HG02759 (cell line): ENCODE measurements around the gene CENPF.
"Not testable (repeated sequence)": the region's sequence is repeated elsewhere in the genome, so short reads cannot be mapped to it uniquely, and the experiment has no call there.

ENCODE experiments used
- ATAC-seq: cut with Tn5 transposase; IDR thresholded peaks from one replicate; pipeline ENCODE4 v1.9.1; 2021; ENCODE audit warnings: mild to moderate bottlenecking, moderate library complexity; ENCODE audit not compliant: unreplicated experiment

CENPF gene

DNA sequence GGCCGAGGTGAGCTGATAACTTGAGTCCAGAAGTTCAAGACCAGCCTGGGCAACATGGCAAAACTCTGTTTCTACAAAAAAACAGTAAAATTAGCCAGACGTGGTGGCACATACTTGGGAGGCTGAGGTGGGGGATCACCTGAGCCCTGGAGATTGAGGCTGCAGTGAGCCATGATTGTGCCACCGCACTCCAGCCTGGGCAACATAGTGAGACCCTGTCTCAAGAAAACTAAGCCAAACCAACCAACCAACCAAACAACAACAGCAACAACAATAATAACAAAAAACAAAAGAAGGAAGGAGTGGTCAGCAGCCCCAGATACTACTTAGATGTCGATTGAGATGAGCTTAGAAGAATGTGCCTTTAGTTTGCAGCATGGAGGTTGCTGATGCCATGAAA lies 47.7 kb downstream of the CENPF start:
- ATAC-seq: no peak

GRCh38 chr1:214657299-214657698 lies 54.3 kb downstream of the CENPF start:
- ATAC-seq: no peak

DNA sequence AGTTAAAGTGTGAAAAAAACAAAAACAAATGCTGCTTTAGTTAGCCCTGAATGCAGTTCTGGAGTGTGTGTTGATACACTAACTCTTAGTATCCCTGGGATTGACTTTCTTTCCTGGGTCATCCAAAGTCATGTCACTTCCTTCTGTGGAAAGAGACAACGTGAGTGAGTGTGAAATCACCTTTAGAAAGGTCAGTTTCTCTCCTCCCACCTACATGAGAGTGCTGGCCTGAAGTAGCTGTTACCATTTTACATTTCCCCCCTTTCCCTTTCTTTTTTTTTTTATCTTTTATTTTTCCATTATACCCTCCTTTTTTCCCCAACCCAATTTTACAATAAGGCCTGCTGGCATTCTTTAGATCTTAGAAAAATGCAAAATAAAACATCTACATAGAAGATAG lies 55.2 kb downstream of the CENPF start:
- no peak for ATAC-seq

GRCh38 chr1:214658785-214659184 lies 55.8 kb downstream of the CENPF start:
- no peak for ATAC-seq

DNA sequence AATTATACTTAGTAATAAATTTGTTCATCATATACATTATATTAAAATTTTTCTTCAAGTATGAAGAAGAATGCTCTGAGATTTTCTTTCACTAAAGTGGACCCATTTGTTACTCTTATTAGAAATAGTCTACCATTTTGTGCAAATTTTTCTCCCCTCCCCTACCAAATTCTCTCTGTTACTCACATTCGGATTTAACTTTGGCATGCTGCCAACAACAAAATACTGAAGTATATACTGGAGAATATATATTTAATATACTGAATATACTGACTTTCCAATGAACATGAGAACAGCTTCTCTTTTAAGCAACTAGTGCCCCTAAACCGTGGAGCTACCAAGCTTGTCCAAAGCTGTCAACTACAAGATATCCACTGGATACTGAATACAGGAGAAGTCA lies 57.2 kb downstream of the CENPF start:
- no peak for ATAC-seq

GRCh38 chr1:214660900-214661299 lies 57.9 kb downstream of the CENPF start:
- ATAC-seq: no peak

DNA sequence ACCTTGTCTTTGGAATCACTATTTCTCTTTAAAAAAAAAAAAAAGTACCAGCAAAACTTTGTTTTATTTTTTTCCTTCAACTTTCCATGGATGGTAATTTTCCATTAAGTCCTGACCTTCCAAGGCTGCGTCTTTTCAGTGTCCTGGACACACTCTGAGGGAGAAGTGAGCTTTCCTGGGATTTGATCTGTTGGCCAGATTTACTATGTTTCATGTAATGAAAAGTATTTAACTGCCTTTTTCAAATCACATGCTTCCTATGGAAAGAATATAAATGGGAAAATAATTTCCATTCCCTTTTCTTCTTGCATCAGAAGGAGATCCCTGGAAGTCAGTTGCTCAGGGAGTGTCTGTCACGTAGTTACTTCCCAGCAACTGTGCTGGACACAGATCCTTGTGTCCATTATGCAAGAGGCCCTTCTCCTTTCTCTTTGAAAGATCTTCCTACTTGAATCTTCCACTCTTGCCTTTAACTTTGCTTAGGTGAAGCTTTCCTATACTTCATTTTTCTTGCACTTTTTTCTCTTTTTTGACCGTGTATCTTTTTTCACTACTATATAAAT lies 59.3 kb downstream of the CENPF start:
- ATAC-seq: no peak

DNA sequence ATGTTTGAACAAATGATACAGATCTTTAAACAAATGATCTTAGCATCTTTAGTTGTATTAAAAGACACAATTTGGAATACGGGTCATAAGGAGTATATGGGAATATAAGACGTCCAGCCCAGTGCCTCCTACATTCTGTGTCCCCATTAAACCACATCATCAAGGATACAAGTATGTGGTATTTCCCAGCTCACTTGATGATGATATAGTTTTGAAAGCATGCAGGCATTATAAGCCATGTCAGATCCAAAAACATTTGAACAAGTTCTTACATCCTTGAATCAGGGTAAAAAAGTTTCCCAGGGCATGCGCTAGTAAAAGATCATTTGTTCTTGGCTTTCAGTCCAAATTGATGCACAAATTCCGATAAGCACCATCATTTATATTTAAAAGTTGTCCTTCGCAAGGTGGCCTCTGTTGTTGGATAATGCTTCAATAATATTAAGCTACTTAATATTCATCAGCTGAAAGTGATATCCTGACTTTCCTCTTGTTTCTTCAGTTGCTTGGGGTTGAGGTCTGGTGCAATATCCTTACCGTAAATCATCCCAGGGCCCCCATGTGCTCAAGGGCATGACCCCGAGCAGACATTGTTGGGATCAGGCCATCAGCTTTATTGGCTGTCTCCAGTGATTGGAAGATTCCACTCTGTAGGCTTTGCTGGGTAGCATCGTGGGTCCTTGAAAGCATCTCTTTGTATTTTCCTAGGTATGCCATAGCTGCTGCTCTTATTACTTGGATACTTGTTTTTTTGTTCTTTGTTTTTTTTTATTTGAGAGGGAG lies 61.8 kb downstream of the CENPF start:
- ATAC-seq: no peak

DNA sequence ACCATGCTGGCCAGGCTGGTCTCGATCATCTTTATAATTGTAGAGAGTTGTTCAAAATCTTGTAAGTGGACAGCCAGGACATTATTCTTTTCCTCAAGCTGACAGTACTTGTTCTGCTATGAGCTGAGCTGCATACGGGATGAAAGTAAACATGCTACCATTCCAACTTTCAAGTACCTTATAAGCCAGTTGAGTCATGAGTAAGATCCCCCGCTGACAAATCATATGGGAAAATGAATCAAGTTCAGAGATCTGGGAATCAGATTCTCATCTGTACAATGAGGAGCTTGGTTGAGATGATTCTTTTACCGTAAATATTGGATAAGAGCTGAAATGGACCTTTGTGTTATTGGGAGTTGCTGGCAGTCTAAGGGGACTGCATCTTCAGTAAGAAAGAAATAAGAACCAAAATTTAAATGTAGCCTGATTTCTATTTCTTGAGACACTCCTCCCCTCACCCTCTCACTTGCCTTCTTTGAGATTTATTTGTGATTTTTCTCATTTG lies 62.7 kb downstream of the CENPF start:
- ATAC-seq: no peak

- ATAC-seq: no peak
Measured at GRCh38 chr1:214666674-214667073, 63.7 kb downstream of the CENPF start.

DNA sequence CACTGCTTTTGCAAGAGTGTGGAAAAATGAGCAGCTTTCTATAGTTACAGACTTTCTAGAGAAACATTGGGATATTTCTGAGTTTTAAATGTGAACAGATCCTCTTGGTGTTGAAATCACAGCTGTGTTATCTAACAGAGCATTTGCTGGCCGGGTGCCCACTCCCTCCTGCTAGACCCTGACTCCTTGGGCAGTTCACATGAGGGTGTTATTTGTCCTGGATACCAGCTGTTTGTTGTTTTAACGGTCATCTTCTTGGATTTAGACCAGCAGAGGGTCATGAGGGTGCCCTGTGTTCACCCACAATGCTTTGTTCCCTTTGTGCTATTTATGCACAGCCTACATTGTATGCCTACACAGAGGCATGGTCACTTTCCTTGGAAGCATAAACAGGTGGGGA lies 67.1 kb downstream of the CENPF start:
- no peak for ATAC-seq

- not testable (repeated sequence) for ATAC-seq
Measured at GRCh38 chr1:214673029-214673428, 70.0 kb downstream of the CENPF start.

GRCh38 chr1:214673576-214673975 lies 70.6 kb downstream of the CENPF start:
- no peak for ATAC-seq

DNA sequence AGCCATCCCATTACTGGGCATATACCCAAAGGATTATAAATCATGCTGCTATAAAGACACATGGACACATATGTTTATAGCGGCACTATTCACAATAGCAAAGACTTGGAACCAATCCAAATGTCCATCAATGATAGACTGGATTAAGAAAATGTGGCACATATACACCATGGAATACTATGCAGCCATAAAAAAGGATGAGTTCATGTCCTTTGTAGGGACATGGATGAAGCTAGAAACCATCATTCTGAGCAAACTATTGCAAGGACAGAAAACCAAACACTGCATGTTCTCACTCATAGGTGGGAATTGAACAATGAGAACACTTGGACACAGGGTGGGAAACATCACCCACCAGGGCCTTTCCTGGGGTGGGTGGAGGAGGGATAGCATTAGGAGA lies 72.5 kb downstream of the CENPF start:
- ATAC-seq: not testable (repeated sequence)

DNA sequence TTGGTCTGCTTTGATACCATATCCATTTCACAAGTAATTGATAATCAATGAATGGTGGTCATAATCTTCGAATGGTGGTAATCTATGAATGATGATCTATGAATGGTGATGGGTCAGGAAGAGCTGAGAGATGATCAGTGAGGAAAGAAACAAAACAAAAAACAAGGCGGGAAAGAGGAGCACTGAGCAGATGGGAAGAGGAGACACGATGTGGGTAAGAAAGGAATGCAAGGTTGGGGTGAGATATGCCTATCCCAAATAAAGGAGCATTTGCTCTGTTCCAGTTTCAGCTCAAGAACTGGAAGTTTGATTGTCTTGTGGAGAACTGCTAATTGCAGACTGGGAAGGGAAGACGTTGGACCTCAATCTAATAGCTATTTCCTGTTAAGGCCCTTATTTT lies 73.8 kb downstream of the CENPF start:
- ATAC-seq: no peak

DNA sequence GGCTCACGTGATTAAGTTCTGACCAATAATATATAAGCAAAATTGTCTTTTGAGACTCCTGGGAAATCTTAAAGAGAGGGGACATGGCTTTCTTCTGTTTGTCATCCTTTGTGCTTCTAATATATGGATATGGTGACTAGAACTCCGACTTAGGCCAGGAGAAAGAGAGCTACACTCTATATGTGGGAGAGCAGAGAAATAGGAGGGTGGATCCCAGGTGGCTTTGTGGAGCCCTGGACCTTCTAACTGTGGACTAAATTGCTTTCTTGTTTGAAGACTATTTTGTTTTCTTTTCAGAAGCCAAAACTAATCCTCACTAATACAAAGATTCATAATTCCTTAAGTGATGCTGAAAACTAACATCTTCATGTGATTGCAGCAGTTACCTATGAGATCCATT lies 75.0 kb downstream of the CENPF start:
- ATAC-seq: no peak

DNA sequence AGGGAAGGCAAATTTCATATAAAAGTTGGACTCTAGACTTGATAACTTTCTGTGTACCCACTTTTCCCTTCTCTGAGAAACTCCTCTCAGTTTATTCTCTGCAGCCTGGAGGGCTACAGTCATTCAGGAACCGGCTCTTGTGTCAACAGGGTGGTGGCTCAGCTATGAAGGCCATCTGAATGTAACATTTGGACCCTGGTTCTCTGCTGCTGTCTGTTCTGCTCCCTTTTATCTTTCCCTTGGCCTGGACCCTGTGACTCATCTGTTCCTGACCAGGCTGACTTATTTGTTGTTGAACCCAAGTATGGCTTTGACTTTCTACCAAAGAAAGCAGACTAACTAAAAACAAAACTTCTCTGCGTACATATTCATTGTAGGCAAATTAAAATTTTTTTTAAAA lies 75.4 kb downstream of the CENPF start:
- ATAC-seq: no peak

GRCh38 chr1:214683621-214684020 lies 80.6 kb downstream of the CENPF start:
- no peak for ATAC-seq

GRCh38 chr1:214685906-214686305 lies 82.9 kb downstream of the CENPF start:
- ATAC-seq: no peak

GRCh38 chr1:214686497-214686896 lies 83.5 kb downstream of the CENPF start:
- ATAC-seq: no peak

DNA sequence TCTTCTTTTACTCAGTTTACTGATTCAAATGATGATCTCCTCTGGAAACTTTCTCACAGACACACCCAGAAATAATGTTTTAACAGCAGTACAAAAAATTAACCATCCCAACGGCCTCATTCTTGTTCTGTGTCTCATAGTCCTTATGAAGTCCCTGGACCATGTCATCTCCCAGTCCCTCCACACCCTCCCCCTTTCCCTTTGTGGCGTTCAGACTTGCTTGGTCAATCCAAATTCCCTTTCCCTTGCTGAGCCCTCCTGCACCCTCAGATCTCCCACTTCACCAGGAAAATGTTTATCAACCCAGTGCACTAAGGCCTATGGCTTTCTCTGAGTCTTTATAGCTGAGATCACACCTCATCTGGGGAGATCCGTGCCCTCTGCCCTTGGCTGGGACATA lies 85.9 kb downstream of the CENPF start:
- ATAC-seq: no peak

DNA sequence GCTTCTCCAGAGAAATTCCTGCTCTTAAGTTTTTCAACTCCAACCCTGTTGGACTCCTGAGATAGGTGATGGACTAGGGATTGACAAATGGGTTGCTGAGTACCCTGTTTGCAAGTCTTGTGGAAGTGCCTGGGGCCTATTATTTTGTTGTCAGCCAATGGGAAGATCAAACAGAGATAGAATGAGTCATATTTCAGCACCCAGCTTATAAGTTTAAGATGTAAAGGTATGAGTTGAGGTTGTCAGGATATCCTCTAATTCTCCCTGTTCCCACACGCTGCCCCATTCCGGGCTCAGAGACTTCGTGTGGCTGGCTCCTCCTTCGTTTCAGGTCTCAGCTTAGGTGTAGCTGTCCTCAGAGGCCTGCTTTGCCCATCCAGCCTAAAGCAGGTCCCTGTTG lies 91.8 kb downstream of the CENPF start:
- ATAC-seq: no peak

- ATAC-seq: no peak
Measured at GRCh38 chr1:214698559-214698958, 95.6 kb downstream of the CENPF start.
